GM12891 (cell line): ENCODE measurements around the gene CHI3L1.

ENCODE experiments used
- POLR2A ChIP-seq: IDR thresholded peaks from 2 replicates; pipeline ENCODE4 v1.6.1; 2011; ENCODE audit warnings: low read depth, low read length, control low read depth
- POLR2AphosphoS5 ChIP-seq: IDR thresholded peaks from 2 replicates; pipeline ENCODE4 v1.6.1; 2011; ENCODE audit warnings: low read depth, low read length, control low read depth
- POU2F2 ChIP-seq: IDR thresholded peaks from 2 replicates; pipeline ENCODE4 v1.6.1; 2011; ENCODE audit warnings: low read depth, mild to moderate bottlenecking, control low read depth, low read length, moderate library complexity
- SPI1 ChIP-seq: IDR thresholded peaks from 2 replicates; pipeline ENCODE4 v1.6.1; 2011; ENCODE audit warnings: low read depth, low read length, control low read depth
- TAF1 ChIP-seq: IDR thresholded peaks from 2 replicates; pipeline ENCODE4 v1.6.1; 2011; ENCODE audit warnings: low read depth, low read length, control low read depth

- TF ChIP-seq POU2F2 (no peak), POLR2A (no peak), TAF1 (no peak), POLR2AphosphoS5 (no peak), SPI1 (no peak)
Observed at GRCh38 chr1:203153989-203154821, 32.3 kb downstream of the CHI3L1 start.
